Esophagus squamous epithelium (tissue), 5 donors: ENCODE measurements around the gene CCDC90B. TPM values are rescaled to one million over a fixed set of nuclear protein-coding genes. Genes with fewer than 3 reads are reported as not detected.

Experiments
- DNase-seq: peaks from one replicate; lab custom pipeline; 2025; lab: John Stamatoyannopoulos, UW
- H3K27ac ChIP-seq, 4 donors: fragments of 200-600 bp; sonication (generic); one replicate each; pipeline ENCODE4 v1.5.1; 2016 to 2019; ENCODE audit warnings: mild to moderate bottlenecking in 1 of 4
- H3K27me3 ChIP-seq, 4 donors: fragments of 200-600 bp; sonication (generic); 1 replicate in 3 of 4; 2 replicates in 1 of 4; pipeline versions ENCODE4 v1.5.1 to v1.6.0; 2017 to 2021; ENCODE audit warnings: antibody characterized with exemption in 1 of 4
- H3K36me3 ChIP-seq, 3 donors: fragments of 200-600 bp; sonication (generic); one replicate each; pipeline ENCODE4 v1.5.1; 2016 to 2019
- H3K4me1 ChIP-seq, 3 donors: fragments of 200-600 bp; sonication (generic); one replicate each; pipeline ENCODE4 v1.5.1; 2017 to 2019
- H3K4me3 ChIP-seq, 4 donors: fragments of 200-600 bp; sonication (generic); 1 replicate in 3 of 4; 2 replicates in 1 of 4; pipeline ENCODE4 v1.5.1; 2016 to 2019; ENCODE audit warnings: mild to moderate bottlenecking in 2 of 4, moderate library complexity in 1 of 4
- H3K9me3 ChIP-seq, 3 donors: fragments of 200-600 bp; sonication (generic); one replicate each; pipeline ENCODE4 v1.5.1; 2016 to 2019
- CTCF ChIP-seq, 6 experiments: fragments of 450-650 bp in 4 of 6; fragments of 200-600 bp in 2 of 6; sonication (generic) in 2 of 6; IDR thresholded peaks; one replicate each; pipeline ENCODE4 v1.5.1; 2016 to 2019; ENCODE audit warnings: antibody characterized with exemption in 6 of 6, mild to moderate bottlenecking in 4 of 6, moderate library complexity in 4 of 6
- POLR2A ChIP-seq, 4 donors: fragments of 450-650 bp; IDR thresholded peaks; one replicate each; pipeline ENCODE4 v1.6.1; 2017; ENCODE audit warnings: antibody characterized with exemption in 4 of 4, mild to moderate bottlenecking in 4 of 4, moderate library complexity in 3 of 4
- WGBS, 2 donors: methylation state at CpG; one replicate each; pipeline ENCODE4 v1.1.5; 2018; 5-methylcytosine and 5-hydroxymethylcytosine counted together
- intact Hi-C: fragments of 100-400 bp; cut with DNase I; formaldehyde crosslinking; loops from one replicate; pipeline ENCODE4 v1.15.0; 2022
- total RNA-seq, 4 donors: library from RNA; depleted of rRNA; stranded (reverse); fragments of >200 nt; gene quantifications; one replicate each; pipeline ENCODE4 v1.1.0, GENCODE V29; 2016
- donor health status: DM: yes; HTN: yes; CAD: no.

The CCDC90B gene
- total RNA-seq, 4 donors from 2014 or later: 17.8 to 35.0 (median 27.6) TPM

GRCh38 chr11:83238111-83238510 lies 48.1 kb downstream of the CCDC90B start:
- Histone ChIP-seq H3K4me3 (no peak overlapping the region), H3K9me3 (no peaks in the 10 kb centered on the region), H3K4me1 (no peaks in the 10 kb centered on the region), H3K27me3 (no peaks in the 10 kb centered on the region), H3K36me3 (peaks cover 0 to 6% (median 0%) of the 10 kb centered on the region in 3 donors), H3K27ac (no peak overlapping the region)
- TF ChIP-seq CTCF (IDR thresholded peaks at IDR 0.05): no peak
- intact Hi-C loops: no loop called here
- DNase-seq: no peak
- WGBS, 2 donors: 47 to 51% methylated on average over 3 of the region's 3 CpGs

- Histone ChIP-seq H3K36me3 (peaks cover 0 to 6% (median 0%) of the 10 kb centered on the region in 3 donors), H3K4me1 (no peaks in the 10 kb centered on the region), H3K4me3 (no peak overlapping the region), H3K27me3 (no peaks in the 10 kb centered on the region), H3K27ac (no peak overlapping the region), H3K9me3 (no peaks in the 10 kb centered on the region)
- intact Hi-C loops: no loop called here
- TF ChIP-seq POLR2A (IDR thresholded peaks at IDR 0.05) (no peak), CTCF (IDR thresholded peaks at IDR 0.05) (no peak)
- no peak for DNase-seq
- WGBS, 2 donors: 64 to 74% methylated on average over 1 of the region's 1 CpG
Measured at GRCh38 chr11:83235825-83236224, 50.3 kb downstream of the CCDC90B start.

GRCh38 chr11:83223457-83223856 lies 62.7 kb downstream of the CCDC90B start:
- Histone ChIP-seq H3K36me3 (no peaks in the 10 kb centered on the region), H3K27ac (no peak overlapping the region), H3K9me3 (no peaks in the 10 kb centered on the region), H3K27me3 (no peaks in the 10 kb centered on the region), H3K4me1 (no peaks in the 10 kb centered on the region), H3K4me3 (no peak overlapping the region)
- intact Hi-C loops: no loop called here
- 88 to 91% methylated on average over 2 of the region's 2 CpGs for WGBS, 2 donors
- DNase-seq: no peak
- no peak for TF ChIP-seq CTCF (IDR thresholded peaks at IDR 0.05)

- H3K9me3 ChIP-seq: no peaks in the 10 kb centered on the region
- H3K27ac ChIP-seq: no peak overlapping the region
- no peaks in the 10 kb centered on the region for H3K4me1 ChIP-seq
- no peak overlapping the region for H3K4me3 ChIP-seq
- TF ChIP-seq POLR2A (IDR thresholded peaks at IDR 0.05): no peak
- TF ChIP-seq CTCF (IDR thresholded peaks at IDR 0.05): no peak
- no peaks in the 10 kb centered on the region for H3K27me3 ChIP-seq
- WGBS, 2 donors: 79 to 82% methylated on average over 1 of the region's 1 CpG
- intact Hi-C loops: no loop called here
- no peaks in the 10 kb centered on the region for H3K36me3 ChIP-seq
- no peak for DNase-seq
Measured at GRCh38 chr11:83222499-83222898, 63.7 kb downstream of the CCDC90B start.

- no peak for TF ChIP-seq CTCF (IDR thresholded peaks at IDR 0.05)
- TF ChIP-seq POLR2A (IDR thresholded peaks at IDR 0.05): no peak
- Histone ChIP-seq H3K27me3 (no peaks in the 10 kb centered on the region), H3K4me3 (no peak overlapping the region), H3K27ac (no peak overlapping the region), H3K4me1 (no peaks in the 10 kb centered on the region), H3K36me3 (no peaks in the 10 kb centered on the region), H3K9me3 (no peaks in the 10 kb centered on the region)
- intact Hi-C loops: no loop called here
- no peak for DNase-seq
Measured at GRCh38 chr11:83221694-83222093, 64.5 kb downstream of the CCDC90B start.
